Fibroblast of pulmonary artery (primary cell): Measurements from ENCODE around the gene ZFP62.

ENCODE experiments used
- DNase-seq: peaks from one replicate; pipeline ENCODE4 v3.0.0-alpha.2; 2010; ENCODE audit warnings: low read depth
- H3K4me3 ChIP-seq: replicated peaks from 2 replicates; pipeline ENCODE4 v1.5.1; 2011; ENCODE audit warnings: low read depth, mild to moderate bottlenecking, control low read depth, low read length, moderate library complexity
- CTCF ChIP-seq: IDR thresholded peaks from 2 replicates; pipeline ENCODE4 v1.5.1; 2011; ENCODE audit warnings: mild to moderate bottlenecking, control low read depth, low read length, inconsistent platforms; ENCODE audit errors: missing control alignments

ZFP62 gene

DNA sequence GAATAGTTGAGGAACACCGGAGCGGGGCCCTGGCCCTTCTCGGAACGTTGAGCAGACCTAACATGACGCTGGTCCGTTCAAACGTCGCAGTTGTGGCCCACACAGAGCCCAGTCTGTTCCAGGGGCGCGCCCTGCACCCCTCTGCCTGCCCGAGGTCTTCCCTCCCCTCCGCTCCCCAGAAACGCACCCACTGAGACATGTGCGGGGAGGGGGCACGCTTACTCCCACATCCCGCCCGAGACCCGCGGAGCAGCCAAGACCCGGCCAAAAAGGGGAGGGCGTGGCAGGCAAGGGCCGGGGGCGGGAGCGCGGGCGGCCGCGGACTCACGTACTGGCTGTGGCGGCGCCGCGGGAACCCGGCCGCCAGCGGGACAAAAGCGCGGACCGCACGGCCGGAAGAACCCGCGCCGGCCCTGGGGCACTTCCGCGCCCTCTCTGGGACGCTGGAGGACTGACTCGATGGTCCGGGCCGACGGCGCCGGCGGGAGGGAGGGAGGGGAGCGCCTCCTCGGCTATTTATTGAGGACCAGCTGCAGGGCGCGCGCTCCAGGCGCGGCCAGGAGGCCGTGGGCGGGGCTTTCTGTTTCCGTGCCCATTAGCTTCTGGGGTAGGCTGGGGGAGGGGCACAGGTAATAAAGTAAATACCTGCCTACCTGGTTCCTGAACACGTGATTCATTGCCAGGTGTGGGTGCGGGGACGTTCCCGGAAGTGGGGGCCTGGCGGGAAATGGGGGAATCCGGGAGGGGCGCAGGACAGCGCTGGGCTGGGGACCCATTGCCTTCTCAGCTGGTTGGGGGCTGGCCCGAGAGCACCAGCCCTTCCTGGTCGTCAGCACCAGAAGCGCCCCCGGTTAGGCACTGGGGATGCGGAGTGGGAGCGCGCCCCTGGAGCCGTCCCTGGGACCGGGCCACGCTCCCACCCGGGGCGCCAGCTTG lies at the start of gene ZFP62:
Gene ZFP62, minus strand, starts transcription at position 390 of the 936 bp plus-strand sequence. Its CDS starts 57 bp downstream, at position 333.
- H3K4me3 ChIP-seq = peak within 1 kb of the TSS; percentile 79
- no peak for TF ChIP-seq CTCF
- peak; percentile 92 for DNase-seq

DNA sequence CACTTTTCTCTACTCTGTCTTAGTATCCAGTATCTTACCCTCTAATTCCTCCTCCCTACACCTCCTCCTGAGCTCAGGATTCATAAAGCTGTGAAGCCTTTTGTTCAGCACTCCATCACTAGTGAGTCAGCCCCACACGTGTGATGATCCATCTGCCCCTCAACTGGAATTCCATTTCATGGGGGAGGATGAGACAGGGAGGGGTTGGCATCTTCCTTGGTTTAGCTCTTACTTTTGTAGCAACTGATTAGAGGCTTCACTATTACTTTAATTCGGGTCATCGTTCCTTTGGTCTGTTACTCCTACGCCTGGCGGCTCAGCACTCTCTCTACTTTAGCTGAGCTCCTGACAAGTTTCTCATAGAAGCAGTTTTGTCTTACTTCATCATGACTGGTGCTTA lies 49.7 kb upstream of the ZFP62 start:
- no peak for TF ChIP-seq CTCF

DNA sequence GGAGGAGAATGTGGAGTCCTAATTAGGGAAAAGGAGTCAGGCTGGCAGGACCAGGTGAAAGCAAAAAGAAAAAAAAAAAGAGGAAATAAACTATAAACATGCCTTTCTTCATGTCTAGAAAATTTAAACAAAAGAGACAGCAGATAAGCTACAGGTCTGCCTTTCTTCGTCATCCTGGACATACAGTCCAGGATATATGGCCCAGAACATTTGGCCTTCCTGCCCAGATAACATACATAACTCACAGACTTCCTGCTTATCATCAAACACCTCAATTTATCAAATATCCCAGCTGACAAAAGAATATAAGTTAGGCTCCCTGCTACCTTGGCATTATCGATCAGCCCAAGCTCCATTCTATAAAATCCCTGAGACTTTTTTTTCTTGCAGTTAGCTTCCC lies 49.1 kb upstream of the ZFP62 start:
- no peak overlapping the region for H3K4me3 ChIP-seq
- DNase-seq = no peak
- TF ChIP-seq CTCF = no peak

More for the DNA sequence above, 49.7 kb upstream of the ZFP62 start:
- no peak overlapping the region for H3K4me3 ChIP-seq
- DNase-seq = peak; percentile 29

- TF ChIP-seq CTCF = no peak
- no peak for DNase-seq
- H3K4me3 ChIP-seq = no peak overlapping the region
These were observed 48.7 kb upstream of the ZFP62 start for GRCh38 chr5:180909782-180910181.

DNA sequence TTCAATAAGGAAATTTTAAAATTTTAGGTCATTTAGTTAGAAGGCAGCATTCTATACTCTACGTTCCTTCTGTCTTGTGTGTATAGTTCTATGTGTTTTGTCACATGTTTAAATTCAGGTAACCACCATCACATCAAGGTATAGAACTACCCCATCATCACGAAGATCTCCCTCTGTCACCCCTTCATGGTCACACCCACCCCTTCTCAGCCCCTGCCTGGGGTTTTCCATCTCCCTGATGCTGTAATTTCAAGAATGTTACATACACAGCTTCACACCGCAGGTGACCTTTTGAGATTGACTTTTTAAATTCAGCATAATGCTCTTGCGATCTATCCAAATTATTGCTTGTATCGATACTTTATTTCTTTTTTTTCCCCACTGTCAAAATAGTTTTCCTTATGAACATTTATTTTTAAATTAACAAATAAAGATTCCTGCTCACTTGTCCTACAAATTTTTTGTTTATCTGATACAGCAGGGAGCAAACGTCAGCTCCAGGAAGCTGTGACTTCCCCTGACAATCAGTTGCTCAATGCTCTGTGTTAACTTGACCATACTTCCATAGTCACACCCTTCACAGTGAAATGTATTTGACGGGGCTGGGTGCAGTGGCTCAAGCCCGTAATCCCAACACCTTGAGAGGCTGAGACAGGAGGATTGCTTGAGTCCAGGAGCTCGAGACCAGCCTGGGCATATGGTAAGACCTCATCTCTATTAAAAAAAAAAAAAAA lies 48.1 kb upstream of the ZFP62 start:
- no peak for DNase-seq
- no peak for TF ChIP-seq CTCF
- H3K4me3 ChIP-seq = no peak overlapping the region

DNA sequence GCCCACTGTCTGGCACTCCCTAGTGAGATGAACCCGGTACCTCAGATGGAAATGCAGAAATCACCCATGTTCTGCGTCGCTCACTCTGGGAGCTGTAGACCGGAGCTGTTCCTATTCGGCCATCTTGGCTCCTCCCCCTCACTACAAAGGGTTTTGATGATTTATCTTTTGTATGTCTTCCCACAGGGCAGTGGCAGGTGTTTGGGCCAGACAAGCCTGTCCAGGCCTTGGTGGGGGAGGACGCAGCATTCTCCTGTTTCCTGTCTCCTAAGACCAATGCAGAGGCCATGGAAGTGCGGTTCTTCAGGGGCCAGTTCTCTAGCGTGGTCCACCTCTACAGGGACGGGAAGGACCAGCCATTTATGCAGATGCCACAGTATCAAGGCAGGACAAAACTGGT lies 47.3 kb upstream of the ZFP62 start:
- no peak overlapping the region for H3K4me3 ChIP-seq
- TF ChIP-seq CTCF = no peak
- no peak for DNase-seq
